HEK293 (cell line): ENCODE measurements around the gene TOX4.

Source experiments
- CTCF ChIA-PET: fragments of 350-600 bp; formaldehyde crosslinking; extraction: SDS; loops from one replicate; lab custom pipeline; 2021; ENCODE audit warnings: antibody characterized with exemption; lab: Yijun Ruan, JAX
- POLR2A ChIA-PET: fragments of 300-600 bp; formaldehyde crosslinking; extraction: SDS; loops from one replicate; lab custom pipeline; 2020; ENCODE audit warnings: antibody characterized with exemption, inconsistent platforms; lab: Yijun Ruan, JAX
- H3K27ac ChIP-seq: fragments of 200-500 bp; sonication (Bioruptor generic); 2 replicates; pipeline ENCODE4 v1.5.1; 2014; ENCODE audit warnings: low read depth, low read length, control low read depth, inconsistent platforms; ENCODE audit errors: extremely low read depth
- H3K36me3 ChIP-seq, 2 experiments: fragments of 200-500 bp in 1 of 2; sonication (Bioruptor generic) in 1 of 2; 1 replicate in 1 of 2; 2 replicates in 1 of 2; pipeline ENCODE4 v1.5.1; 2014 to 2017; ENCODE audit warnings: inconsistent platforms in 2 of 2, low read length in 2 of 2; ENCODE audit not compliant: control insufficient read depth in 2 of 2, insufficient read depth in 1 of 2
- H3K4me1 ChIP-seq: fragments of 200-500 bp; sonication (Bioruptor generic); 2 replicates; pipeline ENCODE4 v1.5.1; 2014; ENCODE audit warnings: mild to moderate bottlenecking, low read length, inconsistent platforms; ENCODE audit not compliant: control insufficient read depth, insufficient read depth
- H3K4me3 ChIP-seq: 2 replicates; pipeline ENCODE4 v1.5.1; 2011; ENCODE audit warnings: low read depth, mild to moderate bottlenecking, control low read depth, low read length, moderate library complexity
- H3K9me3 ChIP-seq: fragments of 200-500 bp; sonication (Bioruptor generic); 2 replicates; pipeline ENCODE4 v1.5.1; 2014; ENCODE audit warnings: low read depth, low read length, inconsistent platforms; ENCODE audit not compliant: control insufficient read depth, insufficient read depth
- KLF1 ChIP-seq: fragments of 450-650 bp; formaldehyde crosslinking; IDR thresholded peaks from 2 replicates; pipeline ENCODE4 v1.5.1; 2016; ENCODE audit warnings: missing biosample characterization, missing genetic modification characterization
- MEIS1 ChIP-seq: sonication (generic); formaldehyde crosslinking; IDR thresholded peaks from 2 replicates; pipeline ENCODE4 v1.8.1; 2022; ENCODE audit warnings: missing genetic modification reagents, mild to moderate bottlenecking, borderline replicate concordance
- OVOL3 ChIP-seq: fragments of 450-650 bp; formaldehyde crosslinking; IDR thresholded peaks from 2 replicates; pipeline ENCODE4 v1.5.1; 2016; ENCODE audit warnings: missing biosample characterization, missing genetic modification characterization
- SCRT1 ChIP-seq: fragments of 450-650 bp; formaldehyde crosslinking; IDR thresholded peaks from 2 replicates; pipeline ENCODE4 v1.5.1; 2016; ENCODE audit warnings: missing biosample characterization, missing genetic modification characterization, borderline replicate concordance
- SCRT2 ChIP-seq: fragments of 450-650 bp; formaldehyde crosslinking; IDR thresholded peaks from 2 replicates; pipeline ENCODE4 v1.5.1; 2016; ENCODE audit warnings: missing biosample characterization, missing genetic modification characterization
- SP3 ChIP-seq: fragments of 450-650 bp; formaldehyde crosslinking; IDR thresholded peaks from 2 replicates; pipeline ENCODE4 v1.5.1; 2016; ENCODE audit warnings: missing biosample characterization, missing genetic modification characterization
- WT1 ChIP-seq: fragments of 450-650 bp; formaldehyde crosslinking; IDR thresholded peaks from 2 replicates; pipeline ENCODE4 v1.5.1; 2016; ENCODE audit warnings: missing biosample characterization, missing genetic modification characterization
- ZNF121 ChIP-seq: fragments of 450-650 bp; formaldehyde crosslinking; IDR thresholded peaks from 2 replicates; pipeline ENCODE4 v1.5.1; 2016; ENCODE audit warnings: missing biosample characterization, missing genetic modification characterization
- ZNF132 ChIP-seq: fragments of 450-650 bp; formaldehyde crosslinking; IDR thresholded peaks from 2 replicates; pipeline ENCODE4 v1.5.1; 2017; ENCODE audit warnings: missing biosample characterization, missing genetic modification characterization, borderline replicate concordance
- ZNF335 ChIP-seq: fragments of 450-650 bp; formaldehyde crosslinking; conservative IDR thresholded peaks from 2 replicates; pipeline ENCODE4 v1.5.1; 2016; ENCODE audit warnings: missing biosample characterization, missing genetic modification characterization
- ZNF341 ChIP-seq: fragments of 450-650 bp; formaldehyde crosslinking; IDR thresholded peaks from 2 replicates; pipeline ENCODE4; 2016; ENCODE audit warnings: low read depth, missing biosample characterization, missing genetic modification characterization
- ZNF654 ChIP-seq: fragments of 450-650 bp; formaldehyde crosslinking; IDR thresholded peaks from 2 replicates; pipeline ENCODE4 v1.5.1; 2016; ENCODE audit warnings: low read depth, missing biosample characterization, missing genetic modification characterization
- ZNF658 ChIP-seq: fragments of 450-650 bp; formaldehyde crosslinking; IDR thresholded peaks from 2 replicates; pipeline ENCODE4; 2016; ENCODE audit warnings: missing biosample characterization, missing genetic modification characterization
- ZNF837 ChIP-seq: fragments of 450-650 bp; formaldehyde crosslinking; IDR thresholded peaks from 2 replicates; pipeline ENCODE4 v1.5.1; 2016; ENCODE audit warnings: missing biosample characterization, missing genetic modification characterization
- TF ChIP-seq, protein P1 (sequence below): fragments of 450-650 bp; formaldehyde crosslinking; IDR thresholded peaks from 2 replicates; pipeline ENCODE4 v1.5.1; 2016; ENCODE audit warnings: missing biosample characterization, missing genetic modification characterization, low read depth
- TF ChIP-seq, protein P2 (sequence below): fragments of 450-650 bp; formaldehyde crosslinking; IDR thresholded peaks from 2 replicates; pipeline ENCODE4 v1.5.1; 2016; ENCODE audit warnings: missing biosample characterization, missing genetic modification characterization
- TF ChIP-seq, protein P3 (sequence below): fragments of 450-650 bp; formaldehyde crosslinking; IDR thresholded peaks from 2 replicates; pipeline ENCODE4 v1.5.1; 2017; ENCODE audit warnings: missing biosample characterization, missing genetic modification characterization
- TF ChIP-seq, protein P4 (sequence below): fragments of 450-650 bp; formaldehyde crosslinking; optimal IDR thresholded peaks from 2 replicates; pipeline ENCODE3; 2016; ENCODE audit warnings: missing biosample characterization, mild to moderate bottlenecking, missing genetic modification characterization

TOX4 gene

DNA sequence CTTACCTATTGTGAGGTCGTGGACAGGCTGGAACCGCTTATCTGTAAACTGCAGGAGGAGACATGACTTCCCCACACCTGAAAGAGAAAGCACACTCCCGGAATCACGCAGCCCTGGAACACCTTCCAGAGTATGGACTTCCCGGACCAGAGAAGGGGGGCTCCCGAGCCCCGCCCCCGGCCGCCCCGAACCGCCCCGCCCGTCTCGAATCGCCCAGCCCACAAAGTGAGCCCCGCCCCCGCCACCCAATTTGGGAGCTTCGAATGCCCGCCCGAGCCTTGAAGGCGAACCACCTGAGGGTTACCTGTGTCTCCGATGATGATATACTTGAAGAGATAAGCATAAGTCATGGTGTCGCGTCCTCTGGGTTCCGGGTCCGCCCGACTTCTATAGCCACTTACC is 471 bp upstream of the TOX4 start (continued):
- peak; percentile 60 for TF ChIP-seq ZNF335 (tag by site-specific recombination)

DNA sequence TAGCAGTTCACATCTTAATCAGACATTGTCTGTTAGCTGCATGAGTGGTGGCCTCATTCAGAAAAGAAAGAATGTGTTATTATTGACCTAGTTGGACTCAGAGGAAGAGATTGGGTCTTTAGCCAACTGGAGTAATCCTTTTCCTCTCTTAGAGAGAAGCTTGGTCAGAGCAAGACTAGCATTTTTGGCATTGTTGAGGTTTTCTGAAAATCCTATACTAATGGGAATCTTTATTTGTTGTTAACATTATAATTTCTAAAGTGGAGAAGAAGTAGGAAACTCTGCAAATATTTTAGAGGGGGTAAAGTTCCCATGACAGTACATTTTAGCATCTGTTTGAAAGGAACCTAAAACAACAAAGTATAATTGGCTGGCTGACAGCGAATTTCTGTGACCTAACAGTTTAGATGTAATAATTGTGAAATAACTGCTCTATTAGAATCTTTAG is 9.7 kb downstream of the TOX4 start:
- TF ChIP-seq ZNF837 (tag by site-specific recombination), result no peak
- ChIA-PET CTCF (interaction anchor here (1.5 to 2.3 kb wide), 2 partner anchors 10 to 12 kb away, joined by 3 to 15 read pairs; no protein-coding TSS in a partner anchor), POLR2A (no interaction called here)
- Histone ChIP-seq H3K4me1 (no peaks in the 10 kb centered on the region), H3K27ac (no peak overlapping the region), H3K9me3 (no peaks in the 10 kb centered on the region), H3K36me3 (peaks cover 39 to 54% of the 10 kb centered on the region in 2 experiments), H3K4me3 (no peak overlapping the region)

DNA sequence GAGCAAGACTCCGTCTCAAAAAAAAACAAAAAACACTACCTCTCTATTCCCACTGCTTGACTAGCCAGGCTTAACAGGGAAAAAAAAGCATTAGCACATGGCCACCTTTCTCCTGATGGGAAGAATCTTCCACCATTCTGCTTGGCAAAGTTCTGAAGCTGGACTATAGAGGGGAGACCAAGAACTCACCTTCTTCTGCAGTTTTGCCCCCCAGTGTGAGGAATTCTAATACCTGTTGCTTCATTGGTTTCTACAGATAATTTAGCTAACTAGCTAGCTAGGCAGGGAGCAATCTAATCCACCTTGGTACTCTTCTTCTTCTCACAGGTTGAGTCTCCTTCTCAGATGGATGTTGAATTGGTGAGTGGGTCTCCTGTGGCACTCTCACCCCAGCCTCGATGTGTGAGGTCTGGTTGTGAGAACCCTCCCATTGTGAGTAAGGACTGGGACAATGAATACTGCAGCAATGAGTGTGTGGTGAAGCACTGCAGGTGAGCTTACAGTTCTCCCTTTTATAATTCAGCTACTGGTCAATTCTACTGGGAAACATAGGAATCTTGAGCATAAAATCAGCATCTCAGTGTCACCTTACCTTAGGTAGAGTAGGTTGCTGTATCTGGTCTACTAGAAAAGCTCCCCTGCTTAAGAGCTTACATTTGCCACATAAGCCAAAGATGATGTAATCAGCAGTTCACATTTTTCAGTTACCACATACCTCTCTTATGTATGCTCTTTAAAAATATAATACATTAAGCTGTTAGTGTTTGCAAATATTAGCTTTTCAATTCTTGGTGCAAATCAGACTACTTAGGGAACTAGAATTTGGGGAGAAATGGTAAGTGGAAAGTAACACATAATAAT is 18.1 kb downstream of the TOX4 start:
- Histone ChIP-seq H3K9me3 (no peaks in the 10 kb centered on the region), H3K27ac (no peak overlapping the region), H3K4me3 (no peak overlapping the region), H3K4me1 (no peaks in the 10 kb centered on the region)
- ChIA-PET POLR2A (interaction anchor here (0.6 to 1.6 kb wide), 2 partner anchors 39 to 66 kb away, joined by 3 read pairs; partner anchors contain the start of gene CHD8), CTCF (interaction anchor here (1.5 kb wide), 1 partner anchor 18 kb away, joined by 3 read pairs; the partner anchor contains the start of gene TOX4)
- TF ChIP-seq KLF1 (tag by site-specific recombination), result no peak
- peak; percentile 30; the same call in 1 of the 2 replicates for TF ChIP-seq ZNF121 (tag by site-specific recombination)
- TF ChIP-seq, protein P1, sequence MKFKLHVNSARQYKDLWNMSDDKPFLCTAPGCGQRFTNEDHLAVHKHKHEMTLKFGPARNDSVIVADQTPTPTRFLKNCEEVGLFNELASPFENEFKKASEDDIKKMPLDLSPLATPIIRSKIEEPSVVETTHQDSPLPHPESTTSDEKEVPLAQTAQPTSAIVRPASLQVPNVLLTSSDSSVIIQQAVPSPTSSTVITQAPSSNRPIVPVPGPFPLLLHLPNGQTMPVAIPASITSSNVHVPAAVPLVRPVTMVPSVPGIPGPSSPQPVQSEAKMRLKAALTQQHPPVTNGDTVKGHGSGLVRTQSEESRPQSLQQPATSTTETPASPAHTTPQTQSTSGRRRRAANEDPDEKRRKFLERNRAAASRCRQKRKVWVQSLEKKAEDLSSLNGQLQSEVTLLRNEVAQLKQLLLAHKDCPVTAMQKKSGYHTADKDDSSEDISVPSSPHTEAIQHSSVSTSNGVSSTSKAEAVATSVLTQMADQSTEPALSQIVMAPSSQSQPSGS, result peak; percentile 63; the same call in 1 of the 2 replicates
- TF ChIP-seq, protein P2, sequence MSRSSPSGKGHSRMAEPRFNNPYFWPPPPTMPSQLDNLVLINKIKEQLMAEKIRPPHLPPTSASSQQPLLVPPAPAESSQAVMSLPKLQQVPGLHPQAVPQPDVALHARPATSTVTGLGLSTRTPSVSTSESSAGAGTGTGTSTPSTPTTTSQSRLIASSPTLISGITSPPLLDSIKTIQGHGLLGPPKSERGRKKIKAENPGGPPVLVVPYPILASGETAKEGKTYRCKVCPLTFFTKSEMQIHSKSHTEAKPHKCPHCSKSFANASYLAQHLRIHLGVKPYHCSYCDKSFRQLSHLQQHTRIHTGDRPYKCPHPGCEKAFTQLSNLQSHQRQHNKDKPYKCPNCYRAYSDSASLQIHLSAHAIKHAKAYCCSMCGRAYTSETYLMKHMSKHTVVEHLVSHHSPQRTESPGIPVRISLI (tag by site-specific recombination), result 0 out of 2 replicates have a peak, but pooled peaks have one; percentile 6
- peak; percentile 87 for TF ChIP-seq SCRT2 (tag by site-specific recombination)
- TF ChIP-seq SCRT1 (tag by site-specific recombination), result peak; percentile 56; the same call in 1 of the 2 replicates
- TF ChIP-seq, all 188 proteins: peak for 5
- H3K36me3 ChIP-seq, result peaks cover 69 to 83% of the 10 kb centered on the region in 2 experiments

DNA sequence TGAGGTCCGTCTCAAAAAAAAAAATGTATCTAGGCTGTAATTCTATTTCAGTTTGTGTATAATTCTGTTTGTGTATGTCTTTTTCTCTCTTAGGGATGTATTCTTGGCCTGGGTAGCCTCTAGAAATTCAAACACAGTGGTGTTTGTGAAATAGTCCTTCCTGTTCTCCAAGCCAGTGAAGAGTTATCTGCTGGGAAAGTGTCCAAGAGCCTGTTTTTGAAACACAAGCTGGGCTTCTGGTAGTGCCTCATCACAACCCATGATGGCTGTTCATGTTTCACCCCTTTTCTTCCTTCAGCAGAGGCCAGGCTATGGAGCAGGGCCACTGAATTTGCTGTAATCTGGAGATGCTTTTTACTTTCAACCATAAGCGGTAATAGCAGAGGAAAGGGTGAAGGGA is 19.5 kb downstream of the TOX4 start:
- CTCF ChIA-PET, result interaction anchor here (0.6 kb wide), 1 partner anchor 61 kb away, joined by 3 read pairs; no protein-coding TSS in a partner anchor

More for the DNA sequence above, 19.5 kb downstream of the TOX4 start:
- POLR2A ChIA-PET, result interaction anchor here (1.6 kb wide), 1 partner anchor 41 kb away, joined by 3 read pairs; the partner anchor contains the start of gene CHD8
- H3K4me1 ChIP-seq, result no peaks in the 10 kb centered on the region
- H3K9me3 ChIP-seq, result no peaks in the 10 kb centered on the region
- peaks cover 63 to 87% of the 10 kb centered on the region in 2 experiments for H3K36me3 ChIP-seq
- TF ChIP-seq MEIS1, result no peak
- no peak for TF ChIP-seq WT1
- TF ChIP-seq, protein P3, sequence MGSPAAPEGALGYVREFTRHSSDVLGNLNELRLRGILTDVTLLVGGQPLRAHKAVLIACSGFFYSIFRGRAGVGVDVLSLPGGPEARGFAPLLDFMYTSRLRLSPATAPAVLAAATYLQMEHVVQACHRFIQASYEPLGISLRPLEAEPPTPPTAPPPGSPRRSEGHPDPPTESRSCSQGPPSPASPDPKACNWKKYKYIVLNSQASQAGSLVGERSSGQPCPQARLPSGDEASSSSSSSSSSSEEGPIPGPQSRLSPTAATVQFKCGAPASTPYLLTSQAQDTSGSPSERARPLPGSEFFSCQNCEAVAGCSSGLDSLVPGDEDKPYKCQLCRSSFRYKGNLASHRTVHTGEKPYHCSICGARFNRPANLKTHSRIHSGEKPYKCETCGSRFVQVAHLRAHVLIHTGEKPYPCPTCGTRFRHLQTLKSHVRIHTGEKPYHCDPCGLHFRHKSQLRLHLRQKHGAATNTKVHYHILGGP, result no peak
- TF ChIP-seq, protein P4, sequence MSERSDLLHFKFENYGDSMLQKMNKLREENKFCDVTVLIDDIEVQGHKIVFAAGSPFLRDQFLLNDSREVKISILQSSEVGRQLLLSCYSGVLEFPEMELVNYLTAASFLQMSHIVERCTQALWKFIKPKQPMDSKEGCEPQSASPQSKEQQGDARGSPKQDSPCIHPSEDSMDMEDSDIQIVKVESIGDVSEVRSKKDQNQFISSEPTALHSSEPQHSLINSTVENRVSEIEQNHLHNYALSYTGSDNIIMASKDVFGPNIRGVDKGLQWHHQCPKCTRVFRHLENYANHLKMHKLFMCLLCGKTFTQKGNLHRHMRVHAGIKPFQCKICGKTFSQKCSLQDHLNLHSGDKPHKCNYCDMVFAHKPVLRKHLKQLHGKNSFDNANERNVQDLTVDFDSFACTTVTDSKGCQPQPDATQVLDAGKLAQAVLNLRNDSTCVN (tag by site-specific recombination), result no peak
- no peak for TF ChIP-seq ZNF654
- TF ChIP-seq ZNF132 (tag by site-specific recombination), result no peak
- no peak for TF ChIP-seq ZNF658
- TF ChIP-seq OVOL3 (tag by site-specific recombination), result no peak
- TF ChIP-seq ZNF341 (tag by site-specific recombination), result no peak
- no peak for TF ChIP-seq KLF1 (tag by site-specific recombination)
- no peak for TF ChIP-seq SP3 (tag by site-specific recombination)
- H3K27ac ChIP-seq, result no peak overlapping the region
- no peak overlapping the region for H3K4me3 ChIP-seq
